Lower lobe of right lung (tissue), 2 donors: ENCODE results near the gene MAGEA8. TPM values are rescaled to one million over a fixed set of nuclear protein-coding genes. Genes with fewer than 3 reads are reported as not detected.

Experiments
- ATAC-seq, 2 donors: fragments of 200-7000 bp; cut with Tn5 transposase; one replicate each; pipeline ENCODE4 v1.9.1; 2020 to 2022; ENCODE audit warnings: mild to moderate bottlenecking in 2 of 2, moderate library complexity in 2 of 2
- DNase-seq: peaks from one replicate; pipeline ENCODE4 v3.0.0-alpha.2; 2020
- H3K27ac ChIP-seq: fragments of 200-600 bp; one replicate; pipeline ENCODE4 v1.8.0; 2022
- H3K27me3 ChIP-seq: fragments of 200-600 bp; one replicate; pipeline ENCODE4 v1.8.0; 2022; ENCODE audit warnings: low read depth
- H3K36me3 ChIP-seq: fragments of 200-600 bp; one replicate; pipeline ENCODE4 v1.8.0; 2022; ENCODE audit warnings: mild to moderate bottlenecking
- H3K4me1 ChIP-seq: fragments of 200-600 bp; one replicate; pipeline ENCODE4 v1.8.0; 2022
- H3K4me3 ChIP-seq: fragments of 200-600 bp; one replicate; pipeline ENCODE4 v1.8.0; 2022; ENCODE audit warnings: mild to moderate bottlenecking
- H3K9me3 ChIP-seq: fragments of 200-600 bp; one replicate; pipeline ENCODE4 v1.8.0; 2022
- CTCF ChIP-seq: fragments of 200-600 bp; IDR thresholded peaks from one replicate; pipeline ENCODE4 v1.8.0; 2022; ENCODE audit warnings: antibody characterized with exemption, mild to moderate bottlenecking
- intact Hi-C: fragments of 100-400 bp; cut with DNase I; formaldehyde crosslinking; loops from one replicate; pipeline ENCODE4 v1.11.0; 2022
- total RNA-seq: library from RNA; stranded (reverse); fragmentation: NEBNext Ultra II Directional; extraction: Animal tissue kit (Norgen Biotek cat#: 25700); gene quantifications from one replicate; pipeline ENCODE4 v1.2.1, GENCODE V29; 2021
- donor health status: DM: no; HTN: yes; CAD: no; lungs with severe emphysema.

MAGEA8 gene
- total RNA-seq, 1 donor from 2014 or later, result not detected

GRCh38 chrX:149858592-149858991, 22.4 kb upstream of the MAGEA8 start:
- intact Hi-C loops, result no loop called here
- DNase-seq (no peak), ATAC-seq (no peak)
- Histone ChIP-seq H3K36me3 (no peaks in the 10 kb centered on the region), H3K27ac (no peak overlapping the region), H3K4me3 (no peak overlapping the region), H3K9me3 (no peaks in the 10 kb centered on the region), H3K4me1 (no peaks in the 10 kb centered on the region), H3K27me3 (no peaks in the 10 kb centered on the region)
- TF ChIP-seq CTCF, result no peak

- TF ChIP-seq CTCF, result no peak
- Histone ChIP-seq H3K36me3 (no peaks in the 10 kb centered on the region), H3K27me3 (no peaks in the 10 kb centered on the region), H3K9me3 (no peaks in the 10 kb centered on the region), H3K4me3 (no peak overlapping the region), H3K4me1 (no peaks in the 10 kb centered on the region), H3K27ac (no peak overlapping the region)
- no peak for ATAC-seq
- no peak for DNase-seq
- intact Hi-C loops, result no loop called here
Measured at GRCh38 chrX:149860445-149860844, 20.5 kb upstream of the MAGEA8 start.

- Histone ChIP-seq H3K4me3 (no peak overlapping the region), H3K9me3 (no peaks in the 10 kb centered on the region), H3K27ac (no peak overlapping the region), H3K4me1 (no peaks in the 10 kb centered on the region), H3K36me3 (no peaks in the 10 kb centered on the region), H3K27me3 (no peaks in the 10 kb centered on the region)
- no peak for DNase-seq
- ATAC-seq, result no peak
- TF ChIP-seq CTCF, result no peak
- intact Hi-C loops, result no loop called here
Measured at GRCh38 chrX:149865390-149865789, 15.6 kb upstream of the MAGEA8 start.

GRCh38 chrX:149867488-149867887, 13.5 kb upstream of the MAGEA8 start:
- Histone ChIP-seq H3K27me3 (no peaks in the 10 kb centered on the region), H3K9me3 (no peaks in the 10 kb centered on the region)
- no peak for ATAC-seq

GRCh38 chrX:149870840-149871239, 10.1 kb upstream of the MAGEA8 start:
- no peak for TF ChIP-seq CTCF
- H3K36me3 ChIP-seq, result no peaks in the 10 kb centered on the region
- H3K9me3 ChIP-seq, result no peaks in the 10 kb centered on the region
- DNase-seq (no peak), ATAC-seq (no peak)
- intact Hi-C loops, result no loop called here
- no peaks in the 10 kb centered on the region for H3K27me3 ChIP-seq
- H3K27ac ChIP-seq, result no peak overlapping the region
- no peaks in the 10 kb centered on the region for H3K4me1 ChIP-seq
- H3K4me3 ChIP-seq, result no peak overlapping the region

More at GRCh38 chrX:149867488-149867887, 13.5 kb upstream of the MAGEA8 start:
- no peak for DNase-seq
- H3K4me1 ChIP-seq, result no peaks in the 10 kb centered on the region
- H3K27ac ChIP-seq, result no peak overlapping the region
- no peak for TF ChIP-seq CTCF
- no peaks in the 10 kb centered on the region for H3K36me3 ChIP-seq
- no peak overlapping the region for H3K4me3 ChIP-seq
- intact Hi-C loops, result no loop called here

GRCh38 chrX:149871433-149871832, 9.6 kb upstream of the MAGEA8 start:
- no peak overlapping the region for H3K27ac ChIP-seq
- no peaks in the 10 kb centered on the region for H3K36me3 ChIP-seq
- no peaks in the 10 kb centered on the region for H3K27me3 ChIP-seq
- TF ChIP-seq CTCF, result no peak
- H3K4me3 ChIP-seq, result no peak overlapping the region
- no peak for ATAC-seq
- no peaks in the 10 kb centered on the region for H3K4me1 ChIP-seq
- DNase-seq, result no peak
- intact Hi-C loops, result no loop called here
- H3K9me3 ChIP-seq, result no peaks in the 10 kb centered on the region
